ENCODE data around the gene ZNF329. TPM values are rescaled to one million over a fixed set of nuclear protein-coding genes. Genes with fewer than 3 reads are reported as not detected.

Gene ZNF329
- total and polyA plus RNA-seq, 2 of the 13 experiments (the other 11 are each of a cell fraction or from before 2014, with no cell fraction given): 3.8 to 9.6 TPM

DNA sequence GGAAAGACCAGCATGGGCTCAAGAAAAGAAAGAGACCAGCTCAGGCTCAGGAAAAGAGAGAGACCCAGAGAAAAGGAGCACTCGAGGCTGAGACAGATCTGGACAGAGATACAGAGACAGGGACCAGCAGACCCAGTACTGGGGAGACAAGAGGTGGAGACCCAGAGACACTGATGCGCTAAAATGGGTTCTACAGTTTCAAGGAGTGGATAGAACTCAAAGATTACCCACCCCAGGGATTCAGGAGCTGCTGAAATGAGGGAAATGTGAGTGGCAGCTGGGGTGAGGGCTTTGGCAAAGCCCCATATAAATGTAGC is 51.9 kb downstream of the ZNF329 start:
- DNase-seq (ENCODE audit: low spot score) (no peak), ATAC-seq (no peak), FAIRE-seq (no peak)
- WGBS (ENCODE audit: low lambda C conversion rate): 29% methylated on average over 2 of the region's 2 CpGs
- CTCF ChIA-PET (ENCODE audit: low intra/inter-chr PET ratio, low total read pairs): no interaction called here
- H3K4me2 ChIP-seq (ENCODE audit: low read depth, low read length): no peak overlapping the region
- TF ChIP-seq RBAK (CRISPR knock-in tag; IDR thresholded peaks at IDR 0.05) (no peak), ZNF629 (CRISPR knock-in tag; conservative IDR thresholded peaks at IDR 0.05) (no peak), DMAP1 (CRISPR knock-in tag; IDR thresholded peaks at IDR 0.05) (no peak), TARDBP (CRISPR knock-in tag; IDR thresholded peaks at IDR 0.05) (no peak), SP4 (CRISPR knock-in tag; IDR thresholded peaks at IDR 0.05) (no peak), RAD51 (IDR thresholded peaks at IDR 0.05; ENCODE audit: borderline replicate concordance) (no peak), NRL (CRISPR knock-in tag; IDR thresholded peaks at IDR 0.05; ENCODE audit: borderline replicate concordance) (no peak), ZNF674 (CRISPR knock-in tag; IDR thresholded peaks at IDR 0.05; ENCODE audit: low read depth) (no peak), SMYD3 (CRISPR knock-in tag; IDR thresholded peaks at IDR 0.05) (no peak), RFX3 (CRISPR knock-in tag; IDR thresholded peaks at IDR 0.05) (no peak), ZKSCAN1 (IDR thresholded peaks at IDR 0.05; ENCODE audit: low read length) (no peak), ZBTB7A (CRISPR knock-in tag; IDR thresholded peaks at IDR 0.05) (no peak)
- H4K20me1 ChIP-seq (ENCODE audit: insufficient read depth, low read length): no peaks in the 10 kb centered on the region
- no peak overlapping the region for H2AFZ ChIP-seq (ENCODE audit: low read length)
- no TSS peak for BruUV-seq (replicated peaks)
- intact Hi-C loops (cut with micrococcal nuclease; ENCODE audit: unreplicated experiment) (no loop called here), in situ Hi-C loops (cut with HindIII; ENCODE audit: extremely low pct_ligation_motif_present, low pct_unique_long_range_greater_than_20kb) (no loop called here)
- H3K4me3 ChIP-seq (replicated peaks in 1 of 3; ENCODE audit: insufficient read depth in 1 of 3, low read depth in 2 of 3, low read length in 3 of 3): no peak overlapping the region
- no peaks in the 10 kb centered on the region for H3K79me2 ChIP-seq (ENCODE audit: insufficient read depth, low read length)
- H3K36me3 ChIP-seq (replicated peaks in 1 of 2; ENCODE audit: control insufficient read depth in 1 of 2, insufficient read depth in 2 of 2, low read length in 2 of 2): no peaks in the 10 kb centered on the region
- H3K9ac ChIP-seq (ENCODE audit: insufficient read depth, low read depth, low read length): no peak overlapping the region
- POLR2A ChIA-PET: no interaction called here
- H3K4me1 ChIP-seq (ENCODE audit: insufficient read depth, low read length): no peaks in the 10 kb centered on the region
- H3K27ac ChIP-seq (ENCODE audit: extremely low read length, insufficient read depth, low read length): no peak overlapping the region
- H3K27me3 ChIP-seq (ENCODE audit: control insufficient read depth in 1 of 2, insufficient read depth in 2 of 2, low read length in 2 of 2): no peaks in the 10 kb centered on the region
- H3K9me3 ChIP-seq (ENCODE audit: low read length): peaks cover 91% of the 10 kb centered on the region
